Brain microvascular endothelial cell (primary cell): ENCODE measurements around the gene FAM3D.

Experiments used
- DNase-seq: peaks from one replicate; pipeline ENCODE4 v3.0.0-alpha.2; 2020
- H3K27ac ChIP-seq: fragments of 250-450 bp; sonication (Bioruptor Pico); 2 replicates; pipeline ENCODE4 v1.5.1; 2020; ENCODE audit warnings: mild to moderate bottlenecking, moderate library complexity
- H3K27me3 ChIP-seq: fragments of 250-450 bp; sonication (Bioruptor Pico); replicated peaks from 2 replicates; pipeline ENCODE4 v1.5.1; 2020; ENCODE audit warnings: mild to moderate bottlenecking
- H3K36me3 ChIP-seq: fragments of 250-450 bp; sonication (Bioruptor Pico); replicated peaks from 2 replicates; pipeline ENCODE4 v1.5.1; 2020; ENCODE audit warnings: mild to moderate bottlenecking
- H3K4me3 ChIP-seq: 2 replicates; pipeline ENCODE4 v1.5.1; 2011; ENCODE audit warnings: low read depth, mild to moderate bottlenecking, control low read depth, low read length, moderate library complexity
- CTCF ChIP-seq: IDR thresholded peaks from 2 replicates; pipeline ENCODE4 v1.5.1; 2011; ENCODE audit warnings: low read depth, mild to moderate bottlenecking, moderate library complexity, low read length, control low read depth, inconsistent platforms; ENCODE audit errors: missing control alignments
- in situ Hi-C: cut with HindIII; loops from 2 replicates; pipeline ENCODE4 v1.10.0; 2017; ENCODE audit warnings: low sequenced_read_pairs, low pct_ligation_motif_present

Gene FAM3D

GRCh38 chr3:58622892-58623291, 43.7 kb downstream of the FAM3D start:
- H3K27me3 ChIP-seq = no peaks in the 10 kb centered on the region
- in situ Hi-C loops = no loop called here
- no peak overlapping the region for H3K27ac ChIP-seq
- no peaks in the 10 kb centered on the region for H3K36me3 ChIP-seq
- no peak for TF ChIP-seq CTCF
- DNase-seq = no peak
- no peak overlapping the region for H3K4me3 ChIP-seq

GRCh38 chr3:58622436-58622835, 44.1 kb downstream of the FAM3D start:
- TF ChIP-seq CTCF = no peak
- in situ Hi-C loops = no loop called here

GRCh38 chr3:58621086-58621830, 45.3 kb downstream of the FAM3D start:
- Histone ChIP-seq H3K4me3 (no peak overlapping the region), H3K36me3 (no peaks in the 10 kb centered on the region), H3K27ac (no peak overlapping the region), H3K27me3 (no peaks in the 10 kb centered on the region)
- TF ChIP-seq CTCF = no peak
- in situ Hi-C loops = no loop called here
- no peak for DNase-seq

More at GRCh38 chr3:58622436-58622835, 44.1 kb downstream of the FAM3D start:
- no peak for DNase-seq
- Histone ChIP-seq H3K27me3 (no peaks in the 10 kb centered on the region), H3K27ac (no peak overlapping the region), H3K36me3 (no peaks in the 10 kb centered on the region), H3K4me3 (no peak overlapping the region)

- DNase-seq = no peak
- Histone ChIP-seq H3K36me3 (no peaks in the 10 kb centered on the region), H3K4me3 (no peak overlapping the region), H3K27me3 (no peaks in the 10 kb centered on the region), H3K27ac (no peak overlapping the region)
- no peak for TF ChIP-seq CTCF
- in situ Hi-C loops = no loop called here
Observed at GRCh38 chr3:58620421-58620820, 46.2 kb downstream of the FAM3D start.

- Histone ChIP-seq H3K27me3 (no peaks in the 10 kb centered on the region), H3K4me3 (no peak overlapping the region), H3K27ac (no peak overlapping the region), H3K36me3 (no peaks in the 10 kb centered on the region)
- in situ Hi-C loops = no loop called here
- no peak for DNase-seq
- TF ChIP-seq CTCF = no peak
Observed at GRCh38 chr3:58617338-58617761, 49.2 kb downstream of the FAM3D start.
